Thoracic aorta (tissue), 2 donors: ENCODE data around the gene MEGF11. TPM values are rescaled to one million over a fixed set of nuclear protein-coding genes. Genes with fewer than 3 reads are reported as not detected.

Source experiments
- ATAC-seq: fragments of 150-250 bp; one replicate; pipeline ENCODE4 v1.8.0; 2017; ENCODE audit warnings: low read depth; ENCODE audit not compliant: insufficient number of reproducible peaks, low FRiP score
- DNase-seq: peaks from one replicate; pipeline ENCODE4 v3.0.0-alpha.2; 2020; ENCODE audit warnings: low spot score
- H3K27ac ChIP-seq, 2 donors: fragments of 200-600 bp; sonication (generic); 1 replicate in 1 of 2; 2 replicates in 1 of 2; pipeline ENCODE4 v1.5.1; 2016; ENCODE audit warnings: mild to moderate bottlenecking in 2 of 2, moderate library complexity in 2 of 2
- H3K27me3 ChIP-seq: fragments of 200-600 bp; sonication (generic); replicated peaks from 2 replicates; pipeline ENCODE4 v1.6.0; 2016; ENCODE audit warnings: mild to moderate bottlenecking; ENCODE audit not compliant: insufficient read depth
- H3K36me3 ChIP-seq: fragments of 200-600 bp; sonication (generic); one replicate; pipeline ENCODE4 v1.5.1; 2016
- H3K4me1 ChIP-seq, 2 donors: fragments of 200-600 bp; sonication (generic); 1 replicate in 1 of 2; 2 replicates in 1 of 2; pipeline versions ENCODE4 v1.5.1 to v1.6.0; 2016; ENCODE audit warnings: low read depth in 2 of 2, mild to moderate bottlenecking in 1 of 2; ENCODE audit not compliant: control insufficient read depth in 1 of 2
- H3K4me3 ChIP-seq: fragments of 200-600 bp; sonication (generic); 2 replicates; pipeline ENCODE4 v1.5.1; 2016; ENCODE audit warnings: mild to moderate bottlenecking
- H3K9me3 ChIP-seq: fragments of 200-600 bp; sonication (generic); 2 replicates; pipeline ENCODE4 v1.5.1; 2016
- CTCF ChIP-seq: fragments of 200-600 bp; sonication (generic); IDR thresholded peaks from one replicate; pipeline ENCODE4 v1.5.1; 2019; ENCODE audit warnings: antibody characterized with exemption
- total RNA-seq, 2 donors: library from RNA; depleted of rRNA; stranded (reverse); fragments of >200 nt; gene quantifications; one replicate each; pipeline versions ENCODE4 v1.1.0 to v1.2.3, GENCODE V29; 2016

Gene MEGF11
- total RNA-seq, 2 donors from 2014 or later, result not detected

GRCh38 chr15:65956307-65956706 is 297.2 kb downstream of the MEGF11 start:
- Histone ChIP-seq H3K27ac (no peak overlapping the region), H3K9me3 (no peaks in the 10 kb centered on the region), H3K4me3 (no peak overlapping the region), H3K27me3 (no peaks in the 10 kb centered on the region), H3K36me3 (no peaks in the 10 kb centered on the region), H3K4me1 (no peaks in the 10 kb centered on the region)
- no peak for TF ChIP-seq CTCF
- DNase-seq, result no peak
- no peak for ATAC-seq

- Histone ChIP-seq H3K27me3 (no peaks in the 10 kb centered on the region), H3K36me3 (no peaks in the 10 kb centered on the region), H3K27ac (no peak overlapping the region), H3K9me3 (no peaks in the 10 kb centered on the region), H3K4me3 (no peak overlapping the region), H3K4me1 (no peaks in the 10 kb centered on the region)
- ATAC-seq (no peak), DNase-seq (no peak)
- TF ChIP-seq CTCF, result no peak
Observed at GRCh38 chr15:65954289-65954741, 299.2 kb downstream of the MEGF11 start.

- H3K4me3 ChIP-seq, result no peak overlapping the region
- H3K27me3 ChIP-seq, result no peaks in the 10 kb centered on the region
- DNase-seq (no peak), ATAC-seq (no peak)
- no peak for TF ChIP-seq CTCF
- H3K27ac ChIP-seq, result no peak overlapping the region
- H3K4me1 ChIP-seq, result no peaks in the 10 kb centered on the region
- no peaks in the 10 kb centered on the region for H3K36me3 ChIP-seq
- no peaks in the 10 kb centered on the region for H3K9me3 ChIP-seq
Observed at GRCh38 chr15:65953622-65954021, 299.9 kb downstream of the MEGF11 start.

- DNase-seq, result no peak
- Histone ChIP-seq H3K4me1 (no peaks in the 10 kb centered on the region), H3K36me3 (no peaks in the 10 kb centered on the region), H3K9me3 (no peaks in the 10 kb centered on the region), H3K27ac (no peak overlapping the region), H3K4me3 (no peak overlapping the region), H3K27me3 (no peaks in the 10 kb centered on the region)
- TF ChIP-seq CTCF, result no peak
- no peak for ATAC-seq
Observed at GRCh38 chr15:65952391-65953053, 301.0 kb downstream of the MEGF11 start.

GRCh38 chr15:65951007-65951406 is 302.5 kb downstream of the MEGF11 start:
- H3K9me3 ChIP-seq, result no peaks in the 10 kb centered on the region
- no peaks in the 10 kb centered on the region for H3K36me3 ChIP-seq
- no peaks in the 10 kb centered on the region for H3K4me1 ChIP-seq
- DNase-seq (no peak), ATAC-seq (no peak)
- no peak overlapping the region for H3K27ac ChIP-seq
- H3K4me3 ChIP-seq, result no peak overlapping the region
- TF ChIP-seq CTCF, result no peak
- no peaks in the 10 kb centered on the region for H3K27me3 ChIP-seq
